Measurements from ENCODE around the gene AP1S3. TPM values are rescaled to one million over a fixed set of nuclear protein-coding genes. Genes with fewer than 3 reads are reported as not detected.

AP1S3 gene
- total RNA-seq, 1 donor from 2014 or later: 6.4 TPM

DNA sequence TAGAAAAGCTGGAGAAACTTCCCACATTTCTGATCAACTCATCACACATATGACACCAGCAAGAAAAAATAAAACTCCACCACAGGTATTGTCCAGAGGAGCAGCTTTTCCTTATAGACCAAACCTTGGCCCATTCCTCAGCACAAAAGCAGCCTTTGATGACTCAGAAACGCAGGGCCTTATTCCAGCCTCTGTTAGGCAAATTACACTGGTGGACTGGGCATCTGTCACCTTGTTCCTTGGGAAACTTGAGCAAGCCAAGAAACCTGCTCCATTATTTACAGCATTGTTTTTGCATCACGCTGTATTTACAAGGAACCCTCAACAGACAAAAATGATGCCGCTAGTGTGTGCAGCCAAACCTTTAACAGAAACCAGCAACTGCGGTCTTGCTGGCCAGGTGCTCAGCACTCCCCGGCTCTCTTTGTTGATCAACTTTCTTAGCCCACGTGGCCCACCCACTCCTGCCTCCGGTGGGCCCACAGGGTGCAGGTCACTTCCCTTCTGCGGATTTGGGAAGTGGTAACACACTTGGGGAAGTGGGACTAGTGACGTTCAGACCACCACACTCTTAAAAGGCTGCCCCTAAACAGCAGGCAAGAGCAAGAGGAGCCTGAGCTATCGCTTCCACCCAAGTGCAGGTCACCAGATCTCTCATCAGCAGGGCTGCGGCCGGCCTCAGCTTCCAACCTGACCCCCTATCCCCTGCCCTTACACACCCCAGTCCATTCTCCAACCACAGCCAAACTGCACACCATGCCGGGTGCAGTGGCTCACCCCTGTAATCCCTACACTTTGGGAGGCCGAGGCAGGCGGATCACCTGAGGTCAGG is 1.5 kb downstream of the AP1S3 start:
- Histone ChIP-seq H3K4me1 (peaks cover 13% of the 10 kb centered on the region), H3K27me3 (ENCODE audit: low read depth) (no peaks in the 10 kb centered on the region), H3K36me3 (no peaks in the 10 kb centered on the region), H3K27ac (no peak overlapping the region), H3K4me3 (no peak overlapping the region), H3K9me3 (no peaks in the 10 kb centered on the region)
- TF ChIP-seq, protein P1, sequence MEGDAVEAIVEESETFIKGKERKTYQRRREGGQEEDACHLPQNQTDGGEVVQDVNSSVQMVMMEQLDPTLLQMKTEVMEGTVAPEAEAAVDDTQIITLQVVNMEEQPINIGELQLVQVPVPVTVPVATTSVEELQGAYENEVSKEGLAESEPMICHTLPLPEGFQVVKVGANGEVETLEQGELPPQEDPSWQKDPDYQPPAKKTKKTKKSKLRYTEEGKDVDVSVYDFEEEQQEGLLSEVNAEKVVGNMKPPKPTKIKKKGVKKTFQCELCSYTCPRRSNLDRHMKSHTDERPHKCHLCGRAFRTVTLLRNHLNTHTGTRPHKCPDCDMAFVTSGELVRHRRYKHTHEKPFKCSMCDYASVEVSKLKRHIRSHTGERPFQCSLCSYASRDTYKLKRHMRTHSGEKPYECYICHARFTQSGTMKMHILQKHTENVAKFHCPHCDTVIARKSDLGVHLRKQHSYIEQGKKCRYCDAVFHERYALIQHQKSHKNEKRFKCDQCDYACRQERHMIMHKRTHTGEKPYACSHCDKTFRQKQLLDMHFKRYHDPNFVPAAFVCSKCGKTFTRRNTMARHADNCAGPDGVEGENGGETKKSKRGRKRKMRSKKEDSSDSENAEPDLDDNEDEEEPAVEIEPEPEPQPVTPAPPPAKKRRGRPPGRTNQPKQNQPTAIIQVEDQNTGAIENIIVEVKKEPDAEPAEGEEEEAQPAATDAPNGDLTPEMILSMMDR (IDR thresholded peaks at IDR 0.05): no peak
- intact Hi-C loops (cut with DNase I): no loop called here
- DNase-seq: peak; percentile 49
- peak in 1 of 2 donors; percentile 28 for ATAC-seq

DNA sequence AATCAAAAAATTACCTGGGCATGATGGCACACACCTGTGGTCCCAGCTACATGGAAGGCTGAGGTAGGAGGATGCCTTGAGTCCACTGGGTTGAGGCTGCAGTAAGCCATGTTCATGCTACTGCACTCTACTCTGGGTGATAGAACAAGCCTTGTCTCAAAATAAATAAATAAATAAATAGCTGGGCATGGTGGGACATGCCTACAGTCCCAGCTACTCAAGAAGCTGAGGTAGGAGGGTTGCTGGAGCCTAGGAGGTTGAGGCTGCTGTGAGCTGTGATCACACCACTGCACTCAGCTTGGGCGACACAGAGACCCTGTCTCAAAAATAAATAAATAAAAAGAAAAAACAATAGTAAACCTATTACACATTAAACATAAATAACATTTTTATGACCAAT is 3.0 kb downstream of the AP1S3 start:
- H3K4me1 ChIP-seq: peaks cover 13% of the 10 kb centered on the region
- TF ChIP-seq, protein P1 (IDR thresholded peaks at IDR 0.05): no peak

DNA sequence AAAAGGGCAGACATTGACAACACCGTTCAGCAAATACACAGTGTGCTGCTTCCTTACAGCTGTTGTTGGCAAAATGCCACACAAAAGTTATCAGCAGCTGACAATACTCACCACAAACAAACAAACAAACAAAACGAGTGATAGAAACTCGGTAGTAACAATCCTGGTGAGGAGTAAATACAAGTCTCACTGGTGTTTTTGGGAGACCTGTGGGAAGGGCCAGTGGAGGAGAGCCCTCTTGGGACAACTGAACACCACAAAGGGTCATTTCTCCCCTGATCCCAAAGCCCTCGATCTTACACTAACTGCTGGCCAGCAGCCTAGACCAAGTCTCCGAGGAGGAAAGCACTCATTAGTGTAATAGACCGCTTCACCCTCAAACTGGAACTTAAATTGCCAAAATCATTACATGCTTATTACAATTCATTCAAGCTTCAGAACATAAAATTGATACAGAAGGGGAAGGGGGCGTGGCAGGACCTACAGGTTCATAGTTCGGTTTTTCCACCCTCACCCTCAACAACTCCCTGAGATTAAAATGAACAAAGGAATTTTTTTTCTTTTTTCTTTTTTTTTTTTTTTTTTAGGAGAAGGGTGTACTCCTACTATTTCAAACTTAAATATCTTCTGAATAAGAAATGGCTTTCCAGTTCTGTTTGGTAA is 5.0 kb downstream of the AP1S3 start:
- Histone ChIP-seq H3K36me3 (no peaks in the 10 kb centered on the region), H3K4me1 (peaks cover 13% of the 10 kb centered on the region), H3K27me3 (ENCODE audit: low read depth) (no peaks in the 10 kb centered on the region), H3K27ac (no peak overlapping the region), H3K9me3 (no peaks in the 10 kb centered on the region), H3K4me3 (no peak overlapping the region)
- intact Hi-C loops (cut with DNase I): no loop called here
- no peak for DNase-seq
- no peak for ATAC-seq
- TF ChIP-seq, protein P1 (IDR thresholded peaks at IDR 0.05): no peak

More for the DNA sequence above, 3.0 kb downstream of the AP1S3 start:
- intact Hi-C loops (cut with DNase I): no loop called here
- H3K27me3 ChIP-seq (ENCODE audit: low read depth): no peaks in the 10 kb centered on the region
- no peak overlapping the region for H3K4me3 ChIP-seq
- H3K9me3 ChIP-seq: no peaks in the 10 kb centered on the region
- ATAC-seq (no peak), DNase-seq (no peak)
- no peaks in the 10 kb centered on the region for H3K36me3 ChIP-seq
- H3K27ac ChIP-seq: no peak overlapping the region

DNA sequence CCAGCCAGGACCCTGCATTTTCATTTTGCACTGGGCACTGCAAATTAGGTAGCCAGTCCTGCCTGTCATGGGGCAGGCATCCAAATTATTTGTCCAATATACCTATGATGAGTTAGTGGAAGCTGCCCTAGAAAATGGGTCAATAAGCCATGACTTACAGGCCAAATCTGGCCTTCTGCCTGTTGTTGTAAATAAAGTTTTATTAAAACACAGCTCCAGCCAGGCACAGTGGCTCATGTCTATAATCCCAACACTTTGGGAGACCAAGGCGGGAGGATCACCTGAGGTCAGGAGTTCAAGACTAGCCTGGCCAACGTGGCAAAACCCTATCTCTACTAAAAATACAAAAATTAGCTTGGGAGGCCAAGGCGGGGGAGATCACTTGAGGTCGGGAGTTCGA is 8.3 kb downstream of the AP1S3 start:
- Histone ChIP-seq H3K4me3 (no peak overlapping the region), H3K27me3 (ENCODE audit: low read depth) (no peaks in the 10 kb centered on the region), H3K27ac (no peak overlapping the region), H3K36me3 (no peaks in the 10 kb centered on the region), H3K9me3 (no peaks in the 10 kb centered on the region), H3K4me1 (no peaks in the 10 kb centered on the region)
- no peak for ATAC-seq
- no peak for DNase-seq
- TF ChIP-seq, protein P1 (IDR thresholded peaks at IDR 0.05): no peak
- intact Hi-C loops (cut with DNase I): no loop called here

DNA sequence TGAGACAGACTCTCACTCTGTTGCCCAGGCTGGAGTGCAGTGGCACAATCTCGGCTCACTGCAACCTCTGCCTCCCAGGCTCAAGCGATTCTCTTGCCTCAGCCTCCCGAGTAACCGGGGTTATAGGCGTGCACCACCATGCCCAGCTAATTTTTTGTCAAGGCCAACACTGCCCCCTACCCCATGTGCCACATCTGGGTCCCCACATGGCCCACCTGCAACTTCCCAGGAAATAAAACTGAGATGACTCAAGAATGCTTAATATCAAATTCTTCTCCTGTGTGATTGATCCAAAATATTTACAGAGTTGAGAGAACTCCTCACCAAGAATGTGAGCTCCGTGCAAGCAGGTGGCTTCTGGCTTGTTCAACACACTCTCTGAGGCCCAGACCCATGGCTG is 9.1 kb downstream of the AP1S3 start:
- Histone ChIP-seq H3K4me3 (no peak overlapping the region), H3K4me1 (no peaks in the 10 kb centered on the region), H3K9me3 (no peaks in the 10 kb centered on the region), H3K27me3 (ENCODE audit: low read depth) (no peaks in the 10 kb centered on the region), H3K27ac (no peak overlapping the region), H3K36me3 (no peaks in the 10 kb centered on the region)
- intact Hi-C loops (cut with DNase I): no loop called here
- ATAC-seq: no peak
- DNase-seq: no peak
- TF ChIP-seq, protein P1 (IDR thresholded peaks at IDR 0.05): no peak
